Endothelial cell of umbilical vein (primary cell): ENCODE results near the gene ATL1. TPM values are rescaled to one million over a fixed set of nuclear protein-coding genes. Genes with fewer than 3 reads are reported as not detected.

ENCODE experiments used
- BruUV-seq: library from RNA; stranded (reverse); fragments of 400-500 nt; replicated peaks from 2 replicates; lab custom pipeline; 2021; lab: Mats Ljungman, UMichigan
- CTCF ChIA-PET: fragments of 300-600, 350-600 bp; sonication (Branson Sonifier 250); formaldehyde crosslinking; loops from one replicate; lab custom pipeline; 2021; ENCODE audit warnings: antibody characterized with exemption, inconsistent platforms; lab: Charles Lee
- POLR2A ChIA-PET: fragments of 300-600, 350-600 bp; sonication (Branson Sonifier 250); formaldehyde crosslinking; loops from one replicate; lab custom pipeline; 2021; ENCODE audit warnings: antibody characterized with exemption, inconsistent platforms; lab: Charles Lee
- DNase-seq: peaks from one replicate; pipeline ENCODE4 v3.0.0-alpha.2; 2011; ENCODE audit warnings: low read depth, low spot score
- FAIRE-seq: peaks from 2 replicates; lab custom pipeline; 2011; peaks lifted over from hg19 to GRCh38; lab: Jason Lieb, UNC
- H2AFZ ChIP-seq: 2 replicates; pipeline ENCODE4 v1.6.0; 2012; ENCODE audit warnings: low read depth, low read length, control low read depth, inconsistent platforms
- H3K27ac ChIP-seq: 2 replicates; pipeline ENCODE4 v1.5.1; 2011; ENCODE audit warnings: low read depth, mild to moderate bottlenecking, control low read depth, low read length, moderate library complexity; ENCODE audit not compliant: insufficient read depth
- H3K27me3 ChIP-seq, 2 experiments: 2 replicates each; pipeline versions ENCODE4 v1.6.0 to v1.6.1; 2011; ENCODE audit warnings: low read length in 2 of 2, mixed read lengths in 1 of 2; ENCODE audit not compliant: control insufficient read depth in 2 of 2, insufficient read depth in 2 of 2
- H3K36me3 ChIP-seq, 2 experiments: 2 replicates in 1 of 2; 3 replicates in 1 of 2; pipeline ENCODE4 v1.5.1; 2011; ENCODE audit warnings: low read length in 2 of 2, mild to moderate bottlenecking in 1 of 2, moderate library complexity in 1 of 2; ENCODE audit not compliant: control insufficient read depth in 2 of 2, insufficient read depth in 2 of 2; ENCODE audit errors: extremely low read depth in 1 of 2
- H3K4me1 ChIP-seq: 3 replicates; pipeline ENCODE4 v1.5.1; 2011; ENCODE audit warnings: mild to moderate bottlenecking, low read length; ENCODE audit not compliant: control insufficient read depth, insufficient read depth; ENCODE audit errors: extremely low read depth
- H3K4me2 ChIP-seq: 2 replicates; pipeline ENCODE4 v1.6.1; 2011; ENCODE audit warnings: low read length, control low read depth, mixed read lengths; ENCODE audit not compliant: insufficient read depth
- H3K4me3 ChIP-seq, 3 experiments: fragments of 200-600 bp in 1 of 3; sonication (generic), shearing (Covaris generic) in 1 of 3; replicated peaks in 1 of 3; 2 replicates each; pipeline ENCODE4 v1.5.1; 2011 to 2016; ENCODE audit warnings: control low read depth in 3 of 3, low read length in 3 of 3, mild to moderate bottlenecking in 2 of 3, inconsistent platforms in 1 of 3, low read depth in 1 of 3, moderate library complexity in 1 of 3; ENCODE audit not compliant: insufficient read depth in 1 of 3
- H3K79me2 ChIP-seq: 2 replicates; pipeline ENCODE4 v1.6.0; 2012; ENCODE audit warnings: low read length, inconsistent platforms; ENCODE audit not compliant: control insufficient read depth, insufficient read depth
- H3K9ac ChIP-seq: replicated peaks from 2 replicates; pipeline ENCODE3; 2011; ENCODE audit warnings: low read length, control low read depth; ENCODE audit not compliant: insufficient read depth; ENCODE audit errors: extremely low read depth
- H3K9me1 ChIP-seq: replicated peaks from 3 replicates; pipeline ENCODE4 v1.6.0; 2011; ENCODE audit warnings: mild to moderate bottlenecking, low read length; ENCODE audit not compliant: control insufficient read depth, insufficient read depth; ENCODE audit errors: extremely low read depth
- H3K9me3 ChIP-seq: replicated peaks from 2 replicates; pipeline ENCODE4 v1.5.1; 2012; ENCODE audit warnings: low read length, inconsistent platforms; ENCODE audit not compliant: control insufficient read depth, insufficient read depth
- H4K20me1 ChIP-seq: replicated peaks from 2 replicates; pipeline ENCODE3; 2011; ENCODE audit warnings: mild to moderate bottlenecking, low read length; ENCODE audit not compliant: control insufficient read depth, insufficient read depth; ENCODE audit errors: extremely low read depth
- CTCF ChIP-seq, 2 donors: IDR thresholded peaks; 1 replicate in 1 of 2; 2 replicates in 1 of 2; pipeline ENCODE4 v1.5.1; 2011; ENCODE audit warnings: low read length in 2 of 2, mild to moderate bottlenecking in 2 of 2, moderate library complexity in 2 of 2, control low read depth in 1 of 2, inconsistent platforms in 1 of 2, low read depth in 1 of 2; ENCODE audit not compliant: insufficient read depth in 1 of 2; ENCODE audit errors: extremely low read depth in 1 of 2
- EZH2 ChIP-seq: IDR thresholded peaks from 2 replicates; pipeline ENCODE4 v1.6.1; 2012; ENCODE audit warnings: borderline replicate concordance, low read depth, mild to moderate bottlenecking, moderate library complexity, low read length, inconsistent platforms; ENCODE audit not compliant: severe bottlenecking
- FOS ChIP-seq: IDR thresholded peaks from 2 replicates; pipeline ENCODE4 v1.6.1; 2011; ENCODE audit warnings: mild to moderate bottlenecking, low read length, moderate library complexity, borderline replicate concordance; ENCODE audit not compliant: insufficient read depth
- GATA2 ChIP-seq: IDR thresholded peaks from 2 replicates; pipeline ENCODE4 v1.7.0; 2011; ENCODE audit warnings: low read depth, mild to moderate bottlenecking, moderate library complexity, mixed read lengths, low read length; ENCODE audit not compliant: insufficient read length, insufficient read depth
- JUN ChIP-seq: IDR thresholded peaks from 2 replicates; pipeline ENCODE4 v1.6.1; 2011; ENCODE audit warnings: borderline replicate concordance, low read depth; ENCODE audit not compliant: insufficient read length, insufficient read depth
- MYC ChIP-seq: IDR thresholded peaks from one replicate; pipeline ENCODE4 v1.6.1; 2011; ENCODE audit warnings: mild to moderate bottlenecking, low read depth, low read length
- POLR2A ChIP-seq: IDR thresholded peaks from 2 replicates; pipeline ENCODE4 v1.6.1; 2012; ENCODE audit warnings: low read depth, mild to moderate bottlenecking, control low read depth, low read length
- POLR2AphosphoS5 ChIP-seq: IDR thresholded peaks from 2 replicates; pipeline ENCODE4 v1.6.1; 2012; ENCODE audit warnings: low read depth, mild to moderate bottlenecking, control low read depth, low read length, moderate library complexity; ENCODE audit not compliant: insufficient read depth
- dilution Hi-C: fragments of 300-500 bp; cut with MboI; formaldehyde crosslinking; loops from one replicate; pipeline ENCODE4 v1.15.0; 2019; ENCODE audit warnings: low sequenced_read_pairs; ENCODE audit not compliant: extremely low pct_ligation_motif_present
- intact Hi-C: fragments of 100-400 bp; cut with micrococcal nuclease; formaldehyde crosslinking; loops from one replicate; pipeline ENCODE4 v1.10.0; 2022
- polyA plus RNA-seq, 4 experiments: library from polyadenylated mRNA; depleted of rRNA in 3 of 4; stranded (reverse) in 3 of 4; unstranded in 1 of 4; fragments of >200 nt; gene quantifications; 2 replicates each; pipeline versions ENCODE4 v1.2.1 to v1.2.3, GENCODE V29; 2011 to 2012; ENCODE audit warnings: missing spikeins in 1 of 4
- total RNA-seq: library from RNA; stranded (reverse); gene quantifications from 2 replicates; pipeline ENCODE4 v1.2.3, GENCODE V29; 2021
- TF ChIP-seq, protein P1 (sequence below): IDR thresholded peaks from 2 replicates; pipeline ENCODE4 v1.6.1; 2011; ENCODE audit not compliant: insufficient read depth, insufficient read length

ATL1 gene
- total and polyA plus RNA-seq, 2 donors (not counting 3 experiments of a cell fraction or from before 2014, with no cell fraction given) = 1.1 to 5.1 TPM

DNA sequence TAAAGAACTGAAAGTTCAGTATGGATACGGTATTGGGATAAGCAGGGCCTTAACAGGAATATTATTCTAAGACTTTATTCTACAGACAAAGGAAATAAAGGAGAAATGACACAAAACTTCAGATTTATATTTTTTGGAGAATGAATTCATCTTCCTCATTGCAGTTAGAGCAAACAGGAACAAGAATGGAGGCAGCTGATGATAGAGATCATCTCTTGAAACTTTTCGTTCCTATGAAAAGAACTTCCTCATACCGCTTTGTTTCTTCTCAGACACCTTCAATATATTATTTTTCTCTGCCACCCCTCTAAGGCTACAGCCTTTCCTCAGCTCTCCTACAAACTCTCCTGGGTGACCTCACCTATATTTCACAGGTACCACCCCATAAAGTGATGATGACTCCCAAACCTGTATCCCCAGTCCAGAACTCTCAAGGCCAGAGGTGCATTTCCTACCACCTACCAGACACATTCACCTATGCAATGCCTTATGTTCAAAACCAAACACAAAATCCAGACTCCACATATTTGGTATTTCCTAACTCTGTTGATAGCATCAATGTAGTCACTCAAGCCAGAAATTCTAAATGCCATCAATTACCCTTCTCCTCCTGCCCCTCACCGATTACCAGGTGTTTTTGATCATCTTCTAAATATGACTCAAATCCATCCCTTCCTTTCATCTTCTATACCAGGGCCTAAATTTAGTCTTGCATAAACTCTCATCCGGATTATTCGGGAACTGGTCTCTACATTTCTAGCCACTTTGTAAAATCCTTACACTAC, 35.0 kb upstream of the ATL1 start:
- H2AFZ ChIP-seq = no peak overlapping the region
- H3K9me1 ChIP-seq = no peaks in the 10 kb centered on the region
- H4K20me1 ChIP-seq = no peaks in the 10 kb centered on the region
- peaks cover 55% of the 10 kb centered on the region for H3K4me1 ChIP-seq
- no peaks in the 10 kb centered on the region for H3K27me3 ChIP-seq
- intact Hi-C loops = no loop called here
- POLR2A ChIA-PET = no interaction called here
- no peak for FAIRE-seq
- H3K4me2 ChIP-seq = no peak overlapping the region
- H3K4me3 ChIP-seq = no peak overlapping the region
- H3K79me2 ChIP-seq = peaks cover 96% of the 10 kb centered on the region
- H3K27ac ChIP-seq = no peak overlapping the region
- H3K9me3 ChIP-seq = no peaks in the 10 kb centered on the region
- CTCF ChIA-PET = no interaction called here
- TF ChIP-seq EZH2 = no peak
- TF ChIP-seq, protein P1, sequence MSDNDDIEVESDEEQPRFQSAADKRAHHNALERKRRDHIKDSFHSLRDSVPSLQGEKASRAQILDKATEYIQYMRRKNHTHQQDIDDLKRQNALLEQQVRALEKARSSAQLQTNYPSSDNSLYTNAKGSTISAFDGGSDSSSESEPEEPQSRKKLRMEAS = no peak
- no peak for TF ChIP-seq CTCF (IDR thresholded peaks at IDR 0.05; ENCODE audit: extremely low read depth in 1 of 2, insufficient read depth in 1 of 2, low read depth in 1 of 2, low read length in 2 of 2)
- no peak for TF ChIP-seq POLR2AphosphoS5
- no peak for TF ChIP-seq FOS
- TF ChIP-seq MYC = no peak
- no peak for TF ChIP-seq POLR2A
- TF ChIP-seq GATA2 = no peak
- no peak for TF ChIP-seq JUN
- no peaks in the 10 kb centered on the region for H3K36me3 ChIP-seq
- dilution Hi-C loops = no loop called here
- no peak overlapping the region for H3K9ac ChIP-seq
- no peak for DNase-seq
- BruUV-seq = no TSS peak
